Upper lobe of left lung (tissue), 4 donors: Measurements from ENCODE around the gene XPO6.

Experiments used
- CTCF ChIP-seq, 6 experiments: fragments of 450-650 bp in 4 of 6; fragments of 200-600 bp in 2 of 6; sonication (generic) in 2 of 6; IDR thresholded peaks; one replicate each; pipeline ENCODE4 v1.5.1; 2016 to 2019; ENCODE audit warnings: antibody characterized with exemption in 6 of 6
- EP300 ChIP-seq, 4 donors: sonication (generic); formaldehyde crosslinking; IDR thresholded peaks; one replicate each; pipeline ENCODE4 v1.5.1; 2017; ENCODE audit warnings: antibody characterized with exemption in 4 of 4, control low read depth in 2 of 4
- POLR2AphosphoS5 ChIP-seq, 2 donors: sonication (generic); formaldehyde crosslinking; IDR thresholded peaks; one replicate each; pipeline ENCODE4 v1.5.1; 2017; ENCODE audit warnings: antibody characterized with exemption in 2 of 2

GRCh38 chr16:28073836-28074235 lies 137.9 kb downstream of the XPO6 start:
- TF ChIP-seq CTCF (IDR thresholded peaks at IDR 0.05): no peak
- TF ChIP-seq EP300 (IDR thresholded peaks at IDR 0.05): no peak
- no peak for TF ChIP-seq POLR2AphosphoS5 (IDR thresholded peaks at IDR 0.05)
